Gastroesophageal sphincter (tissue), 4 donors: Measurements from ENCODE around the gene PAIP2B. TPM values are rescaled to one million over a fixed set of nuclear protein-coding genes. Genes with fewer than 3 reads are reported as not detected.

Source experiments
- ATAC-seq: fragments of 150-250 bp; one replicate; pipeline ENCODE4 v1.9.1; 2016; ENCODE audit warnings: mild to moderate bottlenecking, moderate library complexity
- H3K27ac ChIP-seq, 4 donors: fragments of 200-600 bp; sonication (generic) in 3 of 4; 1 replicate in 3 of 4; 2 replicates in 1 of 4; pipeline ENCODE4 v1.5.1; 2016 to 2019
- H3K27me3 ChIP-seq: fragments of 200-600 bp; sonication (generic); one replicate; pipeline ENCODE4 v1.5.1; 2019
- H3K36me3 ChIP-seq, 2 donors: fragments of 200-600 bp; sonication (generic); one replicate each; pipeline ENCODE4 v1.5.1; 2019; ENCODE audit warnings: control low read depth in 1 of 2
- H3K4me1 ChIP-seq, 3 donors: fragments of 200-600 bp; sonication (generic); 1 replicate in 2 of 3; 2 replicates in 1 of 3; pipeline ENCODE4 v1.5.1; 2016 to 2019; ENCODE audit warnings: control low read depth in 2 of 3
- H3K4me3 ChIP-seq, 2 donors: fragments of 200-600 bp; sonication (generic); one replicate each; pipeline ENCODE4 v1.5.1; 2019; ENCODE audit warnings: mild to moderate bottlenecking in 1 of 2, moderate library complexity in 1 of 2
- H3K9me3 ChIP-seq, 3 donors: fragments of 200-600 bp; sonication (generic); one replicate each; pipeline ENCODE4 v1.5.1; 2017 to 2019; ENCODE audit warnings: control low read depth in 2 of 3
- CTCF ChIP-seq, 4 experiments: fragments of 200-600 bp in 2 of 4; fragments of 450-650 bp in 2 of 4; sonication (generic) in 1 of 4; IDR thresholded peaks; one replicate each; pipeline ENCODE4 v1.5.1; 2017 to 2019; ENCODE audit warnings: antibody characterized with exemption in 4 of 4, mild to moderate bottlenecking in 2 of 4, moderate library complexity in 2 of 4
- EP300 ChIP-seq: sonication (generic); formaldehyde crosslinking; IDR thresholded peaks from one replicate; pipeline ENCODE4 v1.6.1; 2017; ENCODE audit warnings: antibody characterized with exemption, mild to moderate bottlenecking
- POLR2A ChIP-seq, 2 donors: fragments of 450-650 bp; IDR thresholded peaks; one replicate each; pipeline ENCODE4 v1.6.1; 2017; ENCODE audit warnings: antibody characterized with exemption in 2 of 2, mild to moderate bottlenecking in 2 of 2, moderate library complexity in 1 of 2
- POLR2AphosphoS5 ChIP-seq: sonication (generic); formaldehyde crosslinking; IDR thresholded peaks from one replicate; pipeline ENCODE4 v1.6.1; 2017; ENCODE audit warnings: antibody characterized with exemption
- WGBS, 2 donors: methylation state at CpG; one replicate each; pipeline ENCODE4 v1.1.5; 2018; ENCODE audit warnings: low coverage in 1 of 2; 5-methylcytosine and 5-hydroxymethylcytosine counted together
- total RNA-seq, 4 donors: library from RNA; depleted of rRNA; stranded (reverse); fragments of >200 nt; gene quantifications; one replicate each; pipeline ENCODE4 v1.1.0, GENCODE V29; 2016

PAIP2B gene
- total RNA-seq, 4 donors from 2014 or later = 15.1 to 19.3 (median 16.4) TPM

- 94 to 100% methylated on average over 2 of the region's 8 CpGs for WGBS, 2 donors
- no peak for ATAC-seq
Measured at GRCh38 chr2:71250935-71251334, 24.0 kb upstream of the PAIP2B start.

GRCh38 chr2:71244302-71244660 lies 17.4 kb upstream of the PAIP2B start:
- Histone ChIP-seq H3K27me3 (no peaks in the 10 kb centered on the region), H3K4me1 (peaks cover 0 to 12% (median 0%) of the 10 kb centered on the region in 3 donors), H3K9me3 (no peaks in the 10 kb centered on the region), H3K4me3 (no peak overlapping the region), H3K36me3 (no peaks in the 10 kb centered on the region), H3K27ac (no peak overlapping the region)
- TF ChIP-seq EP300 (no peak), POLR2AphosphoS5 (no peak), POLR2A (IDR thresholded peaks at IDR 0.05) (no peak), CTCF (IDR thresholded peaks at IDR 0.05) (no peak)
- 0 to 40% methylated on average over 1 of the region's 1 CpG for WGBS, 2 donors
- ATAC-seq = no peak

More at GRCh38 chr2:71250935-71251334, 24.0 kb upstream of the PAIP2B start:
- Histone ChIP-seq H3K4me3 (no peak overlapping the region), H3K27ac (no peak overlapping the region), H3K36me3 (no peaks in the 10 kb centered on the region), H3K4me1 (no peaks in the 10 kb centered on the region), H3K27me3 (no peaks in the 10 kb centered on the region), H3K9me3 (no peaks in the 10 kb centered on the region)
- TF ChIP-seq EP300 (no peak), POLR2A (IDR thresholded peaks at IDR 0.05) (no peak), POLR2AphosphoS5 (no peak), CTCF (IDR thresholded peaks at IDR 0.05) (no peak)

GRCh38 chr2:71243634-71244301 lies 16.9 kb upstream of the PAIP2B start:
- H3K27me3 ChIP-seq = no peaks in the 10 kb centered on the region
- WGBS, 2 donors = 33% methylated on average over 1 of the region's 1 CpG; no CpG with 5 or more reads in 1 of the 2 donors
- no peak overlapping the region for H3K4me3 ChIP-seq
- H3K27ac ChIP-seq = no peak overlapping the region
- H3K9me3 ChIP-seq = no peaks in the 10 kb centered on the region
- no peak for TF ChIP-seq POLR2AphosphoS5
- TF ChIP-seq CTCF (IDR thresholded peaks at IDR 0.05) = no peak
- TF ChIP-seq EP300 = no peak
- no peak for TF ChIP-seq POLR2A (IDR thresholded peaks at IDR 0.05)
- H3K4me1 ChIP-seq = peaks cover 0 to 12% (median 0%) of the 10 kb centered on the region in 3 donors
- no peaks in the 10 kb centered on the region for H3K36me3 ChIP-seq
- ATAC-seq = peak; percentile 55

- TF ChIP-seq POLR2AphosphoS5 (no peak), EP300 (no peak), CTCF (IDR thresholded peaks at IDR 0.05) (no peak), POLR2A (IDR thresholded peaks at IDR 0.05) (no peak)
- Histone ChIP-seq H3K4me1 (peaks cover 0 to 12% (median 0%) of the 10 kb centered on the region in 3 donors), H3K27me3 (no peaks in the 10 kb centered on the region), H3K4me3 (no peak overlapping the region), H3K27ac (peak overlapping the region in 1 of 4 donors; percentile 41), H3K36me3 (no peaks in the 10 kb centered on the region), H3K9me3 (no peaks in the 10 kb centered on the region)
- 70 to 82% methylated on average over 2 to 3 of the region's 3 CpGs for WGBS, 2 donors
- ATAC-seq = no peak
Measured at GRCh38 chr2:71240794-71241193, 13.9 kb upstream of the PAIP2B start.

GRCh38 chr2:71238089-71238488 lies 11.2 kb upstream of the PAIP2B start:
- H3K4me3 ChIP-seq = no peak overlapping the region
- H3K27me3 ChIP-seq = no peaks in the 10 kb centered on the region
- ATAC-seq = no peak
- no peaks in the 10 kb centered on the region for H3K9me3 ChIP-seq
- H3K36me3 ChIP-seq = no peaks in the 10 kb centered on the region
- peaks cover 0 to under 1% (median 0%) of the 10 kb centered on the region in 3 donors for H3K4me1 ChIP-seq
- H3K27ac ChIP-seq = no peak overlapping the region
- TF ChIP-seq POLR2A (IDR thresholded peaks at IDR 0.05) = no peak
- no peak for TF ChIP-seq CTCF (IDR thresholded peaks at IDR 0.05)
- no peak for TF ChIP-seq POLR2AphosphoS5
- no peak for TF ChIP-seq EP300
